PFSK-1 (cell line): ENCODE data around the gene ELMO2.

Experiments used
- FOXP2 ChIP-seq: optimal IDR thresholded peaks from 2 replicates; pipeline ENCODE3; 2011; ENCODE audit warnings: borderline replicate concordance, control low read depth, inconsistent platforms; ENCODE audit not compliant: insufficient read depth; ENCODE audit errors: extremely low read length, extremely low read depth
- POLR2AphosphoS5 ChIP-seq: IDR thresholded peaks from 2 replicates; pipeline ENCODE4 v1.6.1; 2012; ENCODE audit warnings: low read depth, mild to moderate bottlenecking, control low read depth, low read length, moderate library complexity
- REST ChIP-seq, 2 experiments: IDR thresholded peaks; 2 replicates each; pipeline versions ENCODE4 v1.6.1 to v1.8.0; 2011 to 2012; ENCODE audit warnings: low read depth in 2 of 2, low read length in 2 of 2, control low read depth in 1 of 2, inconsistent platforms in 1 of 2, mild to moderate bottlenecking in 1 of 2, moderate library complexity in 1 of 2; ENCODE audit not compliant: insufficient read depth in 1 of 2
- SIN3A ChIP-seq: IDR thresholded peaks from 2 replicates; pipeline ENCODE4 v1.6.1; 2012; ENCODE audit warnings: mild to moderate bottlenecking, low read length, moderate library complexity, borderline replicate concordance; ENCODE audit not compliant: insufficient read depth
- TAF1 ChIP-seq: IDR thresholded peaks from 2 replicates; pipeline ENCODE4 v1.6.1; 2012; ENCODE audit warnings: low read length, control low read depth, borderline replicate concordance; ENCODE audit not compliant: insufficient read depth

ELMO2 gene

GRCh38 chr20:46362921-46363867 is 43.2 kb downstream of the ELMO2 start:
- TF ChIP-seq TAF1: no peak
- TF ChIP-seq FOXP2: no peak
- no peak for TF ChIP-seq POLR2AphosphoS5
- no peak for TF ChIP-seq SIN3A
- TF ChIP-seq REST (IDR thresholded peaks at IDR 0.05; ENCODE audit: insufficient read depth in 1 of 2, low read depth in 2 of 2, low read length in 2 of 2): no peak

- TF ChIP-seq TAF1 (no peak), FOXP2 (no peak), REST (IDR thresholded peaks at IDR 0.05; ENCODE audit: insufficient read depth in 1 of 2, low read depth in 2 of 2, low read length in 2 of 2) (no peak), SIN3A (no peak), POLR2AphosphoS5 (no peak)
Measured at GRCh38 chr20:46361811-46362210, 44.6 kb downstream of the ELMO2 start.

- no peak for TF ChIP-seq TAF1
- no peak for TF ChIP-seq POLR2AphosphoS5
- no peak for TF ChIP-seq REST (IDR thresholded peaks at IDR 0.05; ENCODE audit: insufficient read depth in 1 of 2, low read depth in 2 of 2, low read length in 2 of 2)
- no peak for TF ChIP-seq SIN3A
- TF ChIP-seq FOXP2: no peak
Measured at GRCh38 chr20:46361381-46361780, 45.0 kb downstream of the ELMO2 start.

- no peak for TF ChIP-seq POLR2AphosphoS5
Measured at GRCh38 chr20:46359233-46359751, 47.1 kb downstream of the ELMO2 start.

GRCh38 chr20:46358346-46359058 is 47.9 kb downstream of the ELMO2 start:
- no peak for TF ChIP-seq POLR2AphosphoS5
- TF ChIP-seq FOXP2: no peak
- TF ChIP-seq SIN3A: no peak
- TF ChIP-seq TAF1: no peak
- TF ChIP-seq REST (IDR thresholded peaks at IDR 0.05; ENCODE audit: insufficient read depth in 1 of 2, low read depth in 2 of 2, low read length in 2 of 2): no peak
